Naive thymus-derived CD8-positive, alpha-beta T cell (primary cell): Measurements from ENCODE around the gene GOLGA2. TPM values are rescaled to one million over a fixed set of nuclear protein-coding genes. Genes with fewer than 3 reads are reported as not detected.

ENCODE experiments used
- ATAC-seq, 2 donors: fragments of 150-1000 bp; cut with Tn5 transposase in 1 of 2; sonication (Bioruptor Pico), chemical (Tn5 transposase) in 1 of 2; 1 replicate in 1 of 2; 2 replicates in 1 of 2; pipeline ENCODE4 v1.10.0; 2021; ENCODE audit warnings: mild to moderate bottlenecking in 2 of 2, moderate library complexity in 2 of 2
- POLR2A ChIA-PET: fragments of 350-600 bp; sonication (Branson Sonifier 250); formaldehyde crosslinking; loops from one replicate; lab custom pipeline; 2021; ENCODE audit warnings: antibody characterized with exemption; lab: Charles Lee
- DNase-seq, 10 donors: peaks; one replicate each; pipeline versions ENCODE4 v3.0.0 to v3.0.0-alpha.2; 2020 to 2022
- H3K27ac Mint-ChIP-seq, 10 donors: one replicate each; pipeline ENCODE4 v1.8.0; 2020 to 2022; ENCODE audit warnings: mild to moderate bottlenecking in 10 of 10, mixed read lengths in 10 of 10, moderate library complexity in 4 of 10, inconsistent platforms in 1 of 10
- H3K27me3 Mint-ChIP-seq, 5 donors: one replicate each; pipeline ENCODE4 v1.8.0; 2021 to 2022; ENCODE audit warnings: mixed read lengths in 5 of 5
- H3K36me3 Mint-ChIP-seq, 3 donors: one replicate each; pipeline ENCODE4 v1.8.0; 2020 to 2022; ENCODE audit warnings: mixed read lengths in 3 of 3, mild to moderate bottlenecking in 2 of 3, inconsistent platforms in 1 of 3
- H3K4me1 Mint-ChIP-seq, 4 donors: one replicate each; pipeline ENCODE4 v1.8.0; 2021 to 2022; ENCODE audit warnings: mixed read lengths in 4 of 4
- H3K4me3 Mint-ChIP-seq, 10 donors: one replicate each; pipeline ENCODE4 v1.8.0; 2020 to 2022; ENCODE audit warnings: mild to moderate bottlenecking in 10 of 10, mixed read lengths in 10 of 10, moderate library complexity in 6 of 10, inconsistent platforms in 1 of 10
- H3K9me3 Mint-ChIP-seq, 9 donors: one replicate each; pipeline ENCODE4 v1.8.0; 2020 to 2022; ENCODE audit warnings: mixed read lengths in 9 of 9, mild to moderate bottlenecking in 3 of 9, inconsistent platforms in 1 of 9, moderate library complexity in 1 of 9
- polyA plus RNA-seq, 3 donors: library from polyadenylated mRNA; unstranded; fragments of 300-500 nt; fragmentation: Illumina TruSeq; gene quantifications; one replicate each; pipeline ENCODE4 v1.2.3, GENCODE V29; 2021
- total RNA-seq, 8 experiments: library from RNA in 2 of 8; stranded (reverse) in 2 of 8; gene quantifications; one replicate each; pipeline ENCODE4 v1.2.3 and lab custom pipeline; 2021 to 2026

GOLGA2 gene
- total and polyA plus RNA-seq, 5 experiments from 2014 or later, result 4.7 to 64.7 (median 7.4) TPM

DNA sequence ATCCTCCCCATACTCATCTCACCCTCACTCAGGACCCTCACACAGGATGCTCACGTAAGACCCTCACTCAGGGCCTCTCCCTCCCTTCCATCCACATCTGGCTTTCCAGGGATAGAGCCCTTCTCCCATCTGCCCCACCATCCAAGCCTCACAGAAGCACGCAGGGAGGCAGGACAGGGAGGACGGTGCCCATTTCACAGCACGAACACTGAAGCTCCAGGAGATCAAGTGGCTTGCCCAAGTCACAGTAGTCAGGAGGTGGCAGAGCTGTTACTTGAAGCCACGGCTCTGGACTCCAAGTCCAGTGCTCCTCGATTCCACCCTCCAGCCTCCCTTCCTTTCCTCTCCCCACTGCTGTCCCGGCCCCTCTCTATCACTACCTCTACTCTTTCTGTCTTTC lies 50.9 kb downstream of the GOLGA2 start:
- ATAC-seq (no peak), DNase-seq (no peak)
- Mint-ChIP-seq H3K27me3 (peaks cover 0 to 3% (median 0%) of the 10 kb centered on the region in 5 donors), H3K9me3 (no peaks in the 10 kb centered on the region), H3K27ac (peak overlapping the region in 1 of 10 donors; percentile 32), H3K4me3 (no peak overlapping the region), H3K4me1 (no peaks in the 10 kb centered on the region), H3K36me3 (no peaks in the 10 kb centered on the region)
- POLR2A ChIA-PET, result no interaction called here

DNA sequence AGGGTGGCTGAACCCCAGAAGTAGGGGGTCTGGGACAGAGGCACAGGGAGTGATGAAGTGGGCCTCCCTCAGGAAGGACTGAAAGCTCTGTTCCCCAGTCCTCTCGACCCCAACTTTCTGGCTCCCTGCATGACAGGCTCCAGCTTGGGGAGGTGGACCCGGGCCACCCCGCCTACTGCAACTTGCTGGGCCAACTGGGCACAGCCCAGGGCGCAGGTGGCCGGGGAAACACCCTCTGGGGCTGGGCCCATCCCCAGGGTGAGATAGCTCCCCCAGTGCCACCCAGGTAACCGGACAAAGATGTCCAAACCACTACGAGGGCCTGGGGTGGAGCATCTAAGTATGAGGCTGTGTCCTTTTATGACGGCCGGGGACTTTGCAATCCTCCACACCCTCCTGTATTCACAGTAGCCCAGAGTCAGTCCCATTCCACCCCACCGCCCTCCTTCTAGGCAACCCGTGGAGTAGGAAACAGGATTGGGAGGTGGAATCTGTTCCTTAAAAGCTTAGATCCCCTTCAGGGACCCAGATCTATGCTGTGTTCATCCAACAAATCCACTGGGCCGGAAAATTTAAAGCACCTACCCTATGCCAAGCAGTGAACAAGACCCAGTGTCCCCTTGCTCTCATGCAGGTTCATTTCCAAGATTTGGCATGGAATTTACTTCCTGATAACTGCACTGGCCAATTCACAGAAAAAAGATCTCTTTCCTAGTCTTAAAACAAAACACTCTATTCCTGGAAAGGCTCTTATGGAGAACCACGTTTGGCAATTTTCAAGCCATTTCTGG lies 52.7 kb downstream of the GOLGA2 start:
- no peaks in the 10 kb centered on the region for H3K9me3 Mint-ChIP-seq
- POLR2A ChIA-PET, result no interaction called here
- ATAC-seq (no peak), DNase-seq (no peak)
- no peaks in the 10 kb centered on the region for H3K36me3 Mint-ChIP-seq
- peaks cover 10 to 11% (median 10%) of the 10 kb centered on the region in 4 donors for H3K4me1 Mint-ChIP-seq
- no peak overlapping the region for H3K4me3 Mint-ChIP-seq
- H3K27ac Mint-ChIP-seq, result no peak overlapping the region
- peaks cover 0 to 3% (median 0%) of the 10 kb centered on the region in 5 donors for H3K27me3 Mint-ChIP-seq

DNA sequence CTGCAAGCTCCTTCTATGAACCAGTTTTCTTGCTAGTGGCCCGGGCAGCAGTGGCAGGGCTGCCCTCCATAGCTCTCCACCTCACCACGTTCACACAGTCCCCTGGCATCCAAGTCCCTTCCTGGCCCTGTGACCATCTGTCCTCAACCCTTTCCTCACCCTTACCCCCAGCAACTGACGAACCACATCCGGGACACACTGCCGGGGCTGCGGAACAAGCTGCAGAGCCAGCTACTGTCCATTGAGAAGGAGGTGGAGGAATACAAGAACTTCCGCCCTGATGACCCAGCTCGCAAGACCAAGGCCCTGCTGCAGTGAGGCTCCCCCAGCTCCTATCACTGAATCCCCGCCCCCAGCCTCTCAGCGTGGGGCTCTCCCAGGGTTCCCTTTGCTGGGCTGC lies 53.8 kb downstream of the GOLGA2 start:
- H3K27me3 Mint-ChIP-seq, result peaks cover 0 to 3% (median 0%) of the 10 kb centered on the region in 5 donors
- H3K4me1 Mint-ChIP-seq, result peaks cover 10 to 16% (median 14%) of the 10 kb centered on the region in 4 donors
- POLR2A ChIA-PET, result no interaction called here
- no peak overlapping the region for H3K27ac Mint-ChIP-seq
- H3K9me3 Mint-ChIP-seq, result no peaks in the 10 kb centered on the region
- no peak for ATAC-seq
- no peaks in the 10 kb centered on the region for H3K36me3 Mint-ChIP-seq
- H3K4me3 Mint-ChIP-seq, result no peak overlapping the region
- no peak for DNase-seq

DNA sequence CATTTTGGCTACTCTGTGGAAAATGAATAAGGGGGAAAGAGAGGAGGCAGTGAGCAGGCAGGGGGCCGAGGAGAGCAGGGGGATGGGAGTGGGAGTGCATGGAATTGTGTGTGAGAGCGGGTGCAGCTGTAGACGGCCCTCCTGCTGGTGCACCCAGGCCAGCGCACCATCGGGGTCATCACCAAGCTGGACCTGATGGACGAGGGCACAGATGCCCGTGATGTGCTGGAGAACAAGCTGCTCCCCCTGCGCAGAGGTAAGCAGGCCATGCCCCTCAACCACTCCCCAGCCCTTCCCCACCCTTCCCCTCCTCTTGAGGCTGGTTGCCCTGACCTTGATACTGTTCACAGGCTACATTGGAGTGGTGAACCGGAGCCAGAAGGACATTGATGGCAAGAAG lies 56.0 kb downstream of the GOLGA2 start:
- POLR2A ChIA-PET, result no interaction called here
- DNase-seq, result no peak
- Mint-ChIP-seq H3K27me3 (no peaks in the 10 kb centered on the region), H3K9me3 (no peaks in the 10 kb centered on the region), H3K4me1 (peaks cover 10 to 16% (median 14%) of the 10 kb centered on the region in 4 donors), H3K36me3 (no peaks in the 10 kb centered on the region), H3K4me3 (peak overlapping the region in 2 of 10 donors; percentile 16 to 37), H3K27ac (peak overlapping the region in 2 of 10 donors; percentile 24 to 74)
- no peak for ATAC-seq

DNA sequence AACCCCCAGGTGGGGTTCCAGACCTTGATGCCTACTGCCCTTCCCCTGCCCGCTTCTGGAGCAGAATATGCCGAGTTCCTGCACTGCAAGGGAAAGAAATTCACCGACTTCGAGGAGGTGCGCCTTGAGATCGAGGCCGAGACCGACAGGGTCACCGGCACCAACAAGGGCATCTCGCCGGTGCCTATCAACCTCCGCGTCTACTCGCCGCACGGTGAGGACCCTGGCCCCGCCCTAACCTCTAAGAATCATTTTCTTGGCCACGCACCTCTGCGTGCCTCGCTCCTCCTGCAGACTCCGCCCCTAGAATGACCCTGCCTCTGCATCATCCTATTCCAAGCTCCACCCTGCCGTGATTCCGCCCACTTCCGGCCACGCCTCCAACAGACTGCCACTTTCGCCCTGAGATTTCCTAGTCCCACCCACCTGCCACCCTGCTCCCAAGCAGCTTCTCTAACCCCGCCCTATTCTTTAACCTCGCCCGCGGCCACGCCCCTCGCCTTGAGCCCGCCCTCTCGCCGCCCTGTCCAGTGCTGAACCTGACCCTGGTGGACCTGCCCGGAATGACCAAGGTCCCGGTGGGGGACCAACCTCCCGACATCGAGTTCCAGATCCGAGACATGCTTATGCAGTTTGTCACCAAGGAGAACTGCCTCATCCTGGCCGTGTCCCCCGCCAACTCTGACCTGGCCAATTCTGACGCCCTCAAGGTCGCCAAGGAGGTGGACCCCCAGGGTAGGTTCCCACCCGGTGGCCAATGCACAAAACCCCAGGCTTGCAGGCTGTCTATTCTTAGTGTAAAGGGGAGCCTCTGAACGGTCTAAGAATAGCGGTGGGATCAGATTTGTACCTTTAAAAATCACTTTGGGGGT lies 57.1 kb downstream of the GOLGA2 start:
- DNase-seq (peak; percentile 79 to 95 (median 89)), ATAC-seq (peak; percentile 95 to 96)
- H3K27me3 Mint-ChIP-seq, result peaks cover 0 to 3% (median 0%) of the 10 kb centered on the region in 5 donors
- peak overlapping the region; percentile 44 to 87 (median 75) for H3K27ac Mint-ChIP-seq
- POLR2A ChIA-PET, result interaction anchor here (0.9 to 2.0 kb wide), 2 partner anchors 31 to 768 kb away, joined by 3 to 9 read pairs; no protein-coding TSS in a partner anchor
- no peaks in the 10 kb centered on the region for H3K9me3 Mint-ChIP-seq
- peaks cover 10 to 16% (median 14%) of the 10 kb centered on the region in 4 donors for H3K4me1 Mint-ChIP-seq
- H3K4me3 Mint-ChIP-seq, result peak overlapping the region; percentile 81 to 94 (median 86)
- no peaks in the 10 kb centered on the region for H3K36me3 Mint-ChIP-seq

DNA sequence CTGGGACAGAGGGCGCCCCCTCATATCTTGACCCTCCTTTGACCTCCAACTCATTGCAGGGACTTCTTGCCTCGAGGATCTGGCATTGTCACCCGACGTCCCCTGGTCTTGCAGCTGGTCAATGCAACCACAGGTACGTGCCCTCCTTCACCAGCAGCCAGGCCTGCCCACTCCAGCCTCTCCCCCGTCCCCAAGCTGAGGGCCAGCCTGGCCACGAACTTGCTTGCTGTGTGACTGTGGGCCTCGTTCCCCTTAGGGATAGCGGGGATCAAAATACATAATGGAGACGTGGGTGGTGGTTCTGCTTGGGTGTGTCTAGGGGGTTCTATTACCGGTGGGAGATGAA lies 57.7 kb downstream of the GOLGA2 start:
- H3K27me3 Mint-ChIP-seq, result peaks cover 0 to 3% (median 0%) of the 10 kb centered on the region in 5 donors
- ATAC-seq (no peak), DNase-seq (no peak)
- H3K4me3 Mint-ChIP-seq, result peak overlapping the region; percentile 81 to 94 (median 86)
- no peaks in the 10 kb centered on the region for H3K9me3 Mint-ChIP-seq
- peaks cover 10 to 16% (median 14%) of the 10 kb centered on the region in 4 donors for H3K4me1 Mint-ChIP-seq
- H3K27ac Mint-ChIP-seq, result peak overlapping the region; percentile 44 to 87 (median 75)
- POLR2A ChIA-PET, result interaction anchor here (0.9 to 2.0 kb wide), 4 partner anchors 23 to 768 kb away, joined by 3 to 9 read pairs (median 3); no protein-coding TSS in a partner anchor
- no peaks in the 10 kb centered on the region for H3K36me3 Mint-ChIP-seq

DNA sequence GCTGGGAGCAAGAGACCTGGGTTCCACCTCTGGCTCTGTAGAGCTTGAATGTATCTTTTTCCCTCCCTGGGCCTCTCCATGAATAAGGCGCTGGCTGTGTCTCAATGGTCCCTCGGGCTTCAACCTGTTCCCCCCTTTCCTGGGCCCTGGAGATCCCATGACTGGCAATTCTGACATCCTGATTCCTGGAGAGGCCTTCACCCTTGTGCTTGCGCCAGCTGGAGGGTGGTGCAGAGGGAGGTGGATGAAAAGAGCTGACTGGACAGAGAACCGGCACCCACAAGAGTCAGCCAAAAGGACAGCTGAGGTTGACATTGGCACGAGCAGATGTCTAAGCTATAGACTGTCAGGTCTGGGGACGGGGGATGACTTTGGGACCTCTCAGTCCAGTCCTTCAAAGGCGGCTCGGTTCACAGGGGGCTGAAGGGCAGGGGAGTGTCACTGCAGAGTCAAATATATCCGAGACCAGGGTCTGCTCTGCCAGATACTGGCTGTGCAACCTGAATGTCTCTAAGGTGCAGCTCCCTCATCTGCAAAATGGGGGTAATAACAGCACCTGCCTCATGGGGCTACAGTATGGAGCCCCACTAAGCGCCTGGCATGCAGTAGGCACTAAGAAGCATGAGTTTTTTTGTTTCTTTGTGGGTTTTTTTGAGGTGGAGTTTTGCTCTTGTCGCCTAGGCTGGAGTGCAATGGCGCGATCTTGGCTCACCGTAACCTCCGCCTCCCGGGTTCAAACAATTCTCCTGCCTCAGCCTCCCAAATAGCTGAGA lies 58.8 kb downstream of the GOLGA2 start:
- DNase-seq, result no peak
- peak overlapping the region in 1 of 10 donors; percentile 29 for H3K4me3 Mint-ChIP-seq
- POLR2A ChIA-PET, result interaction anchor here (0.7 to 2.0 kb wide), 5 partner anchors 10 to 33 kb away, joined by 3 to 9 read pairs (median 3); no protein-coding TSS in a partner anchor

DNA sequence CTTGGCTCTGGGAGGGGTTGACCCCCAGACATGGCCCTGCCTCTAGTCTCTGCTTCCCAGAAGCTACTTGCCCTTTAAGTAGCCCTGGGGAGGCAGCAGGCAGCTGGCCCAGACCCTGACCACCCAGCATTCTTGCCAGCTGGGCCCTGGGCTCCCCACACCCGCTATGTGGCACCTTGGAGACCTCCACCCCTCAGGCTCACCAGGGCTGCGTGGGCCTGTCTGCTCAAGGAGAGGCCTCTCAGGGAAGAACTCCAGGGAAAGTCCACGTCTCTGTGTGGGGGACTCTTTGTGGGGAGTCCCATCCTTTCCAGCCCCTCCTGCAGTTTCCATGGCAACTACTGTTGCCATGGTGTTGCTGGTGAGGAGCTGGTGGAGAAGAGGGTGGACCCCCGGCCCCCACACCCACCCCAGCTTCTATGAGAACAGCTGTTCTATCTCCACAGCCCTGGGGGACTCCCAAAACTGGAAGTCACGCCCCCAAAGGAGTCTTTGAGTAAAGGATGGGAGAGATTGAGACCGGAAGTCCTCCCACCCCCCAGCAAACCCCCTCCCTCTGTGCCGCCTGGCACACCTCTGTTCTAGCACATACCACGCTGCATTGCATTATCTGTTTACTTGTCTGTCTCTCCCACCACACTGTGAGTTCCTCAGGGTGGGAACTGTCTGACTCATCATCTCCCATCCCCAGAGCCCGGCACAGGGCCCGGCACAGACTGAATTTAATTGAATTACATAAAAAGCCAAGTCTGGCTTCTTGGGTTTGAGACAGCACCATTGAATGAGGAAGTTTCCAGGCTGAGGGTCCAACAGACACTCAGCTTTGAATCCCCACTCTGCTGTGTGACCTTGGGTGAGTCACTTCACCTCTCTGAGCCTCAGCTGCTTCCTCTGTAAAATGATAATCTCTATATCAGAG lies 60.1 kb downstream of the GOLGA2 start:
- Mint-ChIP-seq H3K9me3 (no peaks in the 10 kb centered on the region), H3K4me3 (no peak overlapping the region), H3K36me3 (no peaks in the 10 kb centered on the region), H3K4me1 (peaks cover 10 to 16% (median 14%) of the 10 kb centered on the region in 4 donors), H3K27ac (no peak overlapping the region), H3K27me3 (peaks cover 0 to 12% (median 3%) of the 10 kb centered on the region in 5 donors)
- DNase-seq (no peak), ATAC-seq (no peak)
- POLR2A ChIA-PET, result no interaction called here

More for the DNA sequence above, 58.8 kb downstream of the GOLGA2 start:
- Mint-ChIP-seq H3K27ac (peak overlapping the region in 2 of 10 donors; percentile 47 to 72), H3K27me3 (peaks cover 0 to 8% (median 3%) of the 10 kb centered on the region in 5 donors), H3K9me3 (no peaks in the 10 kb centered on the region), H3K4me1 (peaks cover 10 to 16% (median 14%) of the 10 kb centered on the region in 4 donors), H3K36me3 (no peaks in the 10 kb centered on the region)
- ATAC-seq, result no peak

DNA sequence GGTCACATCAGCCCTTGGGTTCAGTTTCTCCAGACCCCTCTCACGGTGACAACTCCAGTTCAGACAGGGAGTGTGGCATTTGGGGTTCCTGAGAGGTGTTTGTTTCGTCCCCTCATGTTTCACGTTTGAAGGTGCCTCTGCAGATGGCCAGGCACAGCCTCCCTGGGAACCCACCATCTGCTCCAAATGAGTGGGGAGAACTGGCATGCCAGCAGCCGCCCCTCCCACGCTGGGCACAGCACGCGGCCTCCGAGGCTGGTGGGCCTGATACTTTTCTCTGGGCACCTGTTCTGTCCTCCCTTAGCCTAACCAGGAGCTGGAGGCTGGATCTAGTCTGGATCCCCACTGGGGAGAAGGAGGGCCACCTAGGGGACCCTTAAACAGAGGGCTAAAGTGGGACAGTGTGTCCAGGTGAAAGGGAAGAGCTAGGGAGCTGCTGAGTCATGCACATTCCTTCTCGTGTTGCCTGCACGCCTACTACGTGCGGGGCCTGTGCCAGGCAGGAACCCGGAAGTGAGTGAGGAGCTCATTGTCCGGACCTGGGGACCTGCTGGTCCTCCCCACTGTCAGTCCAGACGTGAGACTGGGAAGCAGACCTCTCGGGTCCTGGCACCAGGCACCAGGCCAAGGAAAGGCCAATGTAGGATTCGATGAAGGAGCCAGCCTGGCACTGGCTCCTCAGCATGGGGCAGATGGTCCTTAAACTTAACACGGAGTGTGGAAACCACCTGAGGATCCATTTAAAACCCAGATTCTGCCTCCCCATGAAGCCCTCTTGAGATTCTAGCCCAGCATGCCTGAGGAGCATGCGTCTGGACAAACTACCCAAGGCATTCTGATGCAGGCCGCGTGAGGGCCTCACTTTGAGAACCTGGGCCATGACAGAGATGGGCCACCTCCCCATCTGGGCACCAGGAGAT lies 61.0 kb downstream of the GOLGA2 start:
- Mint-ChIP-seq H3K27ac (peak overlapping the region in 1 of 10 donors; percentile 27), H3K27me3 (peaks cover 0 to 12% (median 3%) of the 10 kb centered on the region in 5 donors), H3K36me3 (no peaks in the 10 kb centered on the region), H3K4me3 (no peak overlapping the region), H3K4me1 (peaks cover 10 to 16% (median 14%) of the 10 kb centered on the region in 4 donors), H3K9me3 (no peaks in the 10 kb centered on the region)
- POLR2A ChIA-PET, result no interaction called here
- ATAC-seq, result no peak
- no peak for DNase-seq

DNA sequence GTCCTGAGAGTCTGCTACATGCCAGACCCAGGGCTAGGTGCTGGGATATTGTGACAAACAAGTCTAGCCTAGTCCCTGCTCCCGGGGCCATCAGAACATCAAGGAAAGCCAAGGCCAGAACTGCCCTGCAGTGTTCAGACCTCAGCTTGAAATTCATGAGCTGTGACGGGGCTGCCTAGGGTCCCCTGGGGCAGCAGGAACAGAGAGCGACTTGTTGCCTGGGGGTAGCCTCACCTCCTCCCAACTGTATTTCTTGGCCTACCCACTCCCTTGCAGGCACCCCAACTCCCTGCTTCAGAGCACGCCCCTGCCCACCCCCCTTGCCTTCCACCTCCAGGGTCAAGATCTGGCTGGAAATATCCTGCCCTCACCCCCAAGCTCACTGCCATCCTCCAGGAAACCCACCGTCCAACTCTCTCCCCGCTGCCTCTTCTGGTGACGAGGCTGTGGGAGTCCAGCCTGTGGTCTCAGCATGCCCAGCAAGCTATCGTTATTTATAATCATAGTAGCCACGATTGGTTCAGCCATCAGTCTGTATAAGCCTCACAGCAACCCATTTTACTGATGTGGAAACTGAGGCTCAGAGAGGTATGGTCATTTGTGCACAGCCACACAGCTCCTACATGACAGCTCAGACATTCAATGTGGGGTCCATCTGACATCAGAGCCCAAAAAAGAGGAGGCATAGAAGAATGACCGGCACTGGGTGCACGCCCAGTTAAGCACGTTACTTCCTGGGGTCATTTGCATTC lies 61.9 kb downstream of the GOLGA2 start:
- H3K4me1 Mint-ChIP-seq, result peaks cover 8 to 14% (median 12%) of the 10 kb centered on the region in 4 donors
- H3K4me3 Mint-ChIP-seq, result no peak overlapping the region
- ATAC-seq (no peak), DNase-seq (no peak)
- POLR2A ChIA-PET, result no interaction called here
- no peaks in the 10 kb centered on the region for H3K9me3 Mint-ChIP-seq
- no peaks in the 10 kb centered on the region for H3K36me3 Mint-ChIP-seq
- H3K27me3 Mint-ChIP-seq, result peaks cover 0 to 12% (median 3%) of the 10 kb centered on the region in 5 donors
- peak overlapping the region in 1 of 10 donors; percentile 27 for H3K27ac Mint-ChIP-seq
